Stimulated activated CD4-positive, alpha-beta T cell treated with anti-CD3 and anti-CD28 coated beads, Interleukin-15, amount 100 ng/mL, for 1 hour (primary cell): ENCODE results near the gene C1orf159.
"Not testable (repeated sequence)": the region's sequence is repeated elsewhere in the genome, so short reads cannot be mapped to it uniquely, and the experiment has no call there.

Experiments
- DNase-seq, 2 donors: peaks; one replicate each; pipeline ENCODE4 v3.0.0-alpha.2; 2020; ENCODE audit warnings: low read depth in 1 of 2, low spot score in 1 of 2

C1orf159 gene

GRCh38 chr1:1082239-1082775, 33.6 kb downstream of the C1orf159 start:
- DNase-seq, result no peak

DNA sequence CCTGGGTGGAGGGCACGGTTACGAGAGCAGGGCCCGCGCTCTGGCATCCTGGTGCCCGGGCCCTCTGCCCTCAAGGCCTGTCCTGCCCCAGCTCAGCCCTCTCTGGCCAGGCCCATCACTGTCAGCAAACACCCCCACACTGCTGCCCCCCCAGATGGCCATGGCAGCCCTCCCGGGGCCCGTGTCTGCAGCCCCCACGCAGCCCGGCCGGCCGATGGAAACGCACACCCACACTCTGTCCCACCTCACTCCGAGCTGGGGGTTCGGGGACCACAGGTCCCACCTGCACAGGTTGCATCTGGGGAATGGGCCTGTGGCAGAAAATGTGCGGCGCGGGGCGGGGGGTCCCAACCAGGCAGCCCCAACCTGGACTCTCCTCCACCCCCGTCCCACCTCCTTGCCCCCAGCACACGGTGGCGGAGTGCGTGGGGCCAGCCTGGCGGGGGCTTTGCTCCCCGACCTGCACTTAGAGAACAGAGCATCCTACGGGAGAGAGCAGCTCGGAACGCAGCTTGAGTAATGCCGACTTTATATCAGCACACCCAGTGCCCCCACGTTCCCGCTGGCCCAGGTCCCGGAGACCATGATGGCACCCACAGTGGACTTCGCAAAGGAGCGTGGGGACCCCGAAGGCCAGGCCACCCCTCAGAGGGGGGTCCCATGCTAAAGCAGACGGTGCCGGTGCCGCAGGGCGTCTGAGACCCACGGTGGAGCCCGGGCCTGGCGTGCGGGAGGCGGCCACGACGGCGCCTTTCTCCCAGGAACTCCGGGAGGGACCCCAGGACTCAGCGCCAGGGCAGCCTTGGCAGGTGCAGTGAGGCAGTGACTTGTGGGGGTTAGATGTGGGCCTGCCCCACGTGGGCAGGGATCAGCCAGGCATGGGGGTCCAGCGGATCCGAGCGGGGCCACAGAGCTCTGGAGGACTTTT, 34.3 kb downstream of the C1orf159 start:
- no peak for DNase-seq

DNA sequence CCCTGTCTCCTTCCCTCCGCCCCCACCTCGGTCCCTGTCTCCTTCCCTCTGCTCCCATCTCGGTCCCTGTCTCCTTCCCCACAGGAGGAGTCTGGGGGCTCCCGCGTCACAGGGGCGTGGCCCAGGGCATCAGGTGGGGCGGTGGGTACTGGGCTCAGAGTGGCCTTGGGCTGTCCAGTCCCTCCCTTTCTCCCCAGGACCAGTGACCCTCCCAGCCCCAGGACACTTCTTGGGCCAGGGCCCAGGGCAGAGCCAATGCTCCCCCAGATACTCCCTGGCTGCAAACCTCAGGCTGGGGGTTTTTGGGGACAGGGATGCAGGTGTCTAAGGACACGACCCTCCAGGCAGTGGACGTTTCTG, 35.0 kb downstream of the C1orf159 start:
- DNase-seq, result no peak

DNA sequence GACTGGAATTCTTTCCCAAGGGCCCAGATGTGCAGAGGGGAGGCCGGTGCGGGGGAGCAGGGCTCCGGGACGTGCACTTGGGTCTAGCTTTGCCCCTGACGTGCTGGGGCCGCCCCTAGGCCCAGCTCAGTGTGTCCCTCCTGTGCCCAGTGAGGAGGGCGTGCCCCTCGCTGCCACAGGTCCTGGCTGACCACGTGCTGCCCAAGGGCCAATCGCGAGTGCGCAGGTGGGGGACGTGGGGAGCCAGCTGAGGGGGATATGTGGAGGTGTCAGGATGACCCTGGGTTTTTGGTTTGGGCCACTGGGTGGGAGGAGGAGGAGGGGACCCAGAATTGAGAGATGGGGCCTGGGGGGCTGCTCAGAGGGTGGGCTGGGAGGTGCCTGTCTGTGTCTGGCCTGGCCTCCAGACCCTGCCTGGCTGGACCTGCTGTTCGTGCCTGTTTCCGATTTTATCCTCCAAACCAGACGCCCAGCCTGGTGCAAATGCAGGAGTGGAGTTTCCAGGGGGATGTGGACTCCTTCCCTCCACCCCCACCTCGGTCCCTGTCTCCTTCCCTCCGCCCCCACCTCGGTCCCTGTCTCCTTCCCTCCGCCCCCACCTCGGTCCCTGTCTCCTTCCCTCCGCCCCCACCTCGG, 35.6 kb downstream of the C1orf159 start:
- no peak for DNase-seq

DNA sequence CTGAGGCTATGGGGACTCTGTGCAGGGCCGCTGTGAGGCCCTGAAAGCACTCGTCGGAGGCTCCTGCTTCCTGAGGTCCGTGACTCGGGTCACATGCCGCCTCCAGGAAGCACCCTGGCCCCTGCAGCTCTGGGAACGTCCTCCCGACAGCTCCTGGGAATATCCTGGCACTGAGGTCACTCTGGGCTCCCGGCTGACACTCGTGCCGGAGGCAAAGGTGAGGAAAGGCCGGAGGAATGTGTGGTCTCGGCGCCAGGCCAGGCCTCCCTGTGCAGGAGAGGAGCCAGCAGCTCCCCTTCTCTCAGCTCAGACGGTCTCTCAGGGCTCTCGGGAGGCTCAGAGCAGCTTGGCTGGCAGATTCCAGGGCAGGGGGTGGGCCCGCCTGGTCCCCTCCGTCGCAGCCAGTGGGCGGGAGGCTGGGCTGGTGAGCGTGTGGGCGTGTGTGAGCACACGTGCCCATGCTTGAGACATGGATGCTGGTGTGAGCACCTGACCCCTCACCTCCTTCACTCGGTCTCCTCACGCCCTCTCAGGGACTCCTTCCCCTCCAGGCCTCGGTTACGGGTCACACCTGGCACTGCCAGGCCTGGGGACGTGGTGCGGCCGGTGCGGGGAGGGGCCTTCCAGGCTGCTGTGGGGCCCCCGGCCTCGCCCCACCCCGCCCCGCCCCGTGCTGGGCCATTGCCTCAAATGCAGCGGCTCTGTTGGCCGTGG, 36.3 kb downstream of the C1orf159 start:
- DNase-seq, result no peak

DNA sequence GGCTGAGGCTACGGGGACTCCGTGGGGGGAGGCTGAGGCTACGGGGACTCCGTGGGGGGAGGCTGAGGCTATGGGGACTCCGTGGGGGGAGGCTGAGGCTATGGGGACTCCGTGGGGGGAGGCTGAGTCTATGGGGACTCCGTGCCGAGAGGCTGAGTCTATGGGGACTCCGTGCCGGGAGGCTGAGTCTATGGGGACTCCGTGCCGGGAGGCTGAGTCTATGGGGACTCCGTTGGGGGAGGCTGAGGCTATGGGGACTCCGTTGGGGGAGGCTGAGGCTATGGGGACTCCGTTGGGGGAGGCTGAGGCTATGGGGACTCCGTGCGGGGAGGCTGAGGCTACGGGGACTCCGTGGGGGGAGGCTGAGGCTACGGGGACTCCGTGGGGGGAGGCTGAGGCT, 38.5 kb downstream of the C1orf159 start:
- DNase-seq, result not testable (repeated sequence)

DNA sequence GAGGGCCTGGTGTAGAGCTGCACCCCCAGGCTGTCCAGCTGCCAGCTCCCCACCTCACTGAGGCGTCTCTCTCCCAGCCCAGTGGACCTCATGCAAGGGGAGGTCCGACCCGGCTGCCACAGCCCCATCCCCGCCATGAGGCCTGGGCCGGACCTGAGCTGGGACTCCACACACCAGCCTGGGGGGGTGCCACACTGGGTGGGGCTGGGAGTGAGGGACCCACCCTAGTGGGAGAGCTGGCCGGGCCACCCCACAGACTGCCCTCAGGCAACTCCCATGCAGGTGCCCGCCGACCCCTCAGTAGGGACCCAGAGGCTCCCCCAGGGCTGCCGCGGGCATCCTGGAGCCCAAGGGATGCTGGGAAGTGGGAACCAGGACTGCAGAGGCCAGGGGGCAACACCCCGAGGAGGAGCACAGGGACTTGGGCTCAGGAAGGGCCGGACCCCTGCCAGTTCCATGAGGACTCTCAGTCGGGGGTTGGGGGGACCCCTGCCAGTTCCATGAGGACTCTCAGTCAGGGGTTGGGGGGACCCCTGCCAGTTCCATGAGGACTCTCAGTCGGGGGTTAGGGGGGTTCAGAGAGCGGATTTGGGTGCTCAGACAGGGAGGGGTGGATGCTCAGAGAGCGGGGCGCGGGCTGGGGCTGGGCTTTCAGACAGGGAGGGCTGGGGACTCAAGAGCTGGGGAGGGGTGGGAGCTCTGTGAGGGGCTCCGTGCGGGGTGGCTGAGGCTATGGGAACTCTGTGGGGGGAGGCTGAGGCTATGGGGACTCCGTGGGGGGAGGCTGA, 40.5 kb downstream of the C1orf159 start:
- DNase-seq, result no peak

GRCh38 chr1:1074631-1075147, 41.2 kb downstream of the C1orf159 start:
- no peak for DNase-seq

DNA sequence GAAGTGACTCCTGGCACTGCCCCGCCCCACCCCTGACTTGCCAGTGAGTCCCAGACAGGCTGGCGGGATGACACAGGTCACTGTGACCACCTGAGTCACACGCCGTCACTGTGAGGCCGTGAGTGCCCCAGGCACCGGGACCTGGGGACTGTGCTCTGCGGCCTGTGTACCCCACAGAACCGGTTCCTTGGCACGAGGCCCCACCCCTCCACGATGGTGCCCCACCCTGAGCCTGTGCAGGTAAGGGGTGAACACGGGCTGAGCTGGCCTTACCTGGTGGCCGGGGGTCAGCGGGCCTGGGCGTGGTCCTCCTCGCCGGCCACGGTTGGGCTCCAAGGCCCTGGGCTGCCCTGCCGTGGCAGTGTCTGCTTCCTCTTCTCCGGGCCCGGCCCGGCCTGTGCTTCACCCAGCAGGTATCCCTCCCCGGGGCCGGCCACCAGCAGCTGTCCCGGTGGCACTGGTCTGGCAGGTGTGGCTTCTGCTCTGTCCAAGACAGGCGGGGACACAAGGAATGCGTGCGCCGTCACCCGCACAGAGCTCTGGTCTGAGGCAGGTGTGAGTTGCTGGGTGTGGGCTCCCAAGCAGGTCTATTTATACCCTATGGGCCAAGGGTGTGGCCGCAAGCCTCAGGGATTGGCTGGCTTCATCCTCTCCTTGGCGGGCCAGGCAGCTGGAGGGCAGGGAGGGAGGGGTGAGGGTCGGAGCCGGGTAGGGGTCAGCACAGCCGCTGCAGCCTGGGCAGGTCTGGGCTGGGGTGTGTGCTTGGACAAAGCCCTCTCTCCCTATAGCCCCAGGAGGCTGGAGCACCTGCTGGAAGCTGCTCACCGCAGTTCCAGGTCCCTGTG, 41.9 kb downstream of the C1orf159 start, which contains the start of gene RNF223:
TSS of gene RNF223 (minus strand) at position 564 of the 845 bp plus-strand sequence. CDS start 1,740 bp downstream, outside the sequence.
- DNase-seq, result no peak

DNA sequence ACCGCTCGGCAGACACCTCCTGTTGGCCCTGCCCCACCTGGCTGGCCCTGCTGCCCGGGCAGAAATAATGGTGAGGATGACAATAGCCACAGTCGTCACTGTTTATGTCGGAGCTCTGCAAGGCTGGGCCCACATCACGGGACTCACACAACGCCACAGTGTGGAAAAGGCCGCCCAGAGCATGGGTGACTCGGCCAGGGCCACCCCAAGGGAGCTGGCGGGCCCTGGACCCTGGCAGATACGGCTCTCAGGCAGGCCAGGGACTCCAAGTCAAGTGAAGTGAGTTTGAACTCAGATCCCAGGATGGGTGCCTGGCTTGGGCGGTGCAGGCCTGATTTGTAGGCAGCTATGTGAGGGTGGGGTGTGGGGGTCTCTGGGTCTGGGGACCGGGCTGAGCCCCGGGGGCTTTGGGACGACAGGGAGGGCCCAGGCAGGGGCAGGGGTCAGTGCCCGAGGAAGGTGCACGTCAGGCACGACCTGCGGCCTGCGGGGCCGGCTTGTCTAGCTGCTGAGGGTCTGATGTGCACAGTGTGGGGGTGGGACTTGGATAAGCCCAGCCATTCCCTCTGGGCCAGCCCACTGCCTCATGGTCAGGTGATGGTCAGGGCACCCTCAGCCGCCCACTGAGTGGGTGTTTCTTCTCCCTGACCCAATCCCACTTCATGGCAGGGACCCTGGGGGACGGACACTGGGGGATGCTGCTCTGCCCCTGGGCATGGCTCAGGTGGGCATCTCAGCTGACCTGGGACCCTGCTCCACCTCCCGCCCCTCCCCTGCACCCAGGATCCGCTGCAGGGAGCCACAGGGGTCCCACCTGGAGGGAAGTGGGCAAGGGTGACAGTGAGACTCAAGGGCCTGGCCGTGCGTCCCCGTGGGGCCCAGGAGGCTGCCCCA, 42.8 kb downstream of the C1orf159 start:
- DNase-seq, result no peak

DNA sequence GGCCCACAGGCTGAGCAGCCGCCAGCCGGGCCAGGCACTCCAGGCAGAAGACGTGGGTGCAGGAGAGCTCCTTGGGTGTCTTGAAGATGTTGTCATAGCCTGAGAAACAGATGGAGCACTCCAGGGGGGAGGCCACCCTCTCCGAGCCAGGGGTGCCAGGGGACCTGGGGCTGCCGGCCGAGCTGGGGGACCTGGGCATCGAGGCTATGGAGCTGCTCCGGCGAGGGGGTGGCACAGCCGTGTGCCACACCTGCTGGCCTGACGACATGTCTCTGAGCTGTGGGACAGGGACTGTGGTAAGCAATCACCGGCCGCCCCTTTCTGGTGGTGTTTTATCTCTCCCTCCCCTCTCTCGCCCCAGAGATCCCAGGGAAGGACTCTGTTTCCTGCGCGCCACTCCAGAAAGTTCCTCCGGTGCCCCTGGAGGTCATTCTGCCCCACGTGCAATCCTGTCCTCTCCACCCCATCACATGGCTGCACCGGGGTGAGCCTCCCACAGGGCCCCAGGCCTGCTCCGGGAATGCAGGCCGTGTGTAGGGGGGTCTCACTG, 43.5 kb downstream of the C1orf159 start:
- no peak for DNase-seq

DNA sequence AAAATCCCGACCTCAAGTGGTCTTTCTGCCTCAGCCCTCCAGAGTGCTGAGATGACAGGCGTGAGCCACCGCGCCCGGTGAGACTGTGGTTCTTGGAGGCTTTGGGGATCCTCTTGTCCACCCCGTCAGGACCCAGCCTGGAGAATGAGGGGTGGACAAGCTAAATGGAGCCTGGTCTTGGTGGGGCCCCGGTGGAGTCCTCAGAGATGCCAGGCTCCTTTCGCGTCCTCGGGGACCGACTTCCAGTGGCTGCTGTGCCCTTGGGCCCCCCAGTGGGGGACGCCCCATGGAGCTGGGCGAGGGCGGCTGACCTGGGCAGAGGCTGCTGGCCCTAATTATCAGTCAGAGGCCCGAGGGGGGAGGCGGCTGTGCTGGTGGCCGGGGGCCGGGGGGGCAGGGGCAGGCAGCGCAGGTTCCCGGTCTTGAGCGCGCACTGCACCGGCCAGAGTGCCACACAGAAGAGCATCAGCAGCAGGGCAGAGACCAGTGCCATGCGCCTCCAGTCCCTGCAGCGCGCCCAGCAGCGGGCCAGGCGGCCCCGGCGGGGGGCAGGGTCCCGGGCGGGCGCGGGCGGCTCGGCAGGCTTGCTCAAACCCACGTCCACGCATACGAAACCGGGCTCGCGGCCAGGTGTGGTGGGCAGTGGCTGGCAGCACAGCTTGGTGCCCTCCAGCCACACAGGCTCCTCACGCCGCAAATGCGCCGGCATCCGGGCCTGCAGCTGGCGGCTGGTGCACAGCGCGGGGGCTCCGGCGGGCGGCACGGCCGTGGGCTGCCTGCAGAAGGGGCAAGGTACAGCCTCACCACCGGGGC, 44.2 kb downstream of the C1orf159 start:
- no peak for DNase-seq

DNA sequence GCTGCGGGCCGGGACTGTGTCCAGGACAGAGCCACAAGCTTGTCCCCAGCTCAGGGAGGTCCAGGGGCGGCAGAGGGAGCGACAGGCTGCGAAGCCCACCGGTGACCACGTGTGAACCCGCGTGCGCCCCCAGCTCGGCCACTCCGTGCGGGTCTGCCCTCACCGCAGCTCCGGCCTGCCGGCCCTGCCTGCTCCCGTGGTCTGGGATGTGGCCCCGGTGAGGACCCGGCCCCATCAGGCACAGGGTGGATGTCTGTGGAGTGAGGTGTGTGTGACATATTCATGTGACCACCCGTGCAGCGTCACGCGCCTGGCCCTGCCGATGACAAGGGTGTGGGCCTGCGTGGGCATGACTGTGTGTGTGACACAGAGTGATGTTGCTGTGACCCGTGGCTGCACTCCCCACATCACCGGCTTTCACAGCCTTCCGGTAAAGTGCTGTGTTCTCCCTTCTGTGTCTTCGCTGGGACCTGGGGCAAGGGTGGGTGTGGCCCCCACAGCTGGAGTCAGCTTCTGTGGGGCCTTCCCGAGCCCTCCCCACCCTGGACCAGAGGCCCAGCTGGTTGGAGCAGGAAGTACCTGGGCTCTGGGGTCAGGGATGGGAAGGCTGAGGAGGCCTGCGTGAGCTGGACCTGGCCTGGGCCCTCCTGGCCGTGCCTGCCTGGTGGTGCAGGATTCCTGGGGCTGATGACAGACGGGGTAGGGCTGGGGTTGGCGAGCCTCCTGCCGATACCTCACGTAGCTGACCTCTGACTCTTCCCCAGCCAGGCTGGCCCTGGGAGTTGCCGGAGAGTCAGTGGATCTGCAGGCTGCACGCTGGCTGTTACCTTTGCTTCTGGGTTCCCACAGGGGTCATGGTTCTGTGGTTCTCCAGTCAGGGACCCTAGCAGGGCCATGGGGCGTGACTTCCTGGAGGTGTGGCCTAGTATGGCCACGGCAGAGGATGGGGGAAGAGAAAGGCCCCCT, 45.9 kb downstream of the C1orf159 start:
- no peak for DNase-seq

GRCh38 chr1:1069056-1069710, 46.7 kb downstream of the C1orf159 start:
- DNase-seq, result peak; percentile 87

- peak in 1 of 2 donors; percentile 30 for DNase-seq
These were observed 47.3 kb downstream of the C1orf159 start for GRCh38 chr1:1068517-1069055.
